K562 (cell line): Measurements from ENCODE around the gene CALD1. TPM values are rescaled to one million over a fixed set of nuclear protein-coding genes. Genes with fewer than 3 reads are reported as not detected.

ENCODE experiments used
- ATAC-seq: fragments of 200-7000 bp; cut with Tn5 transposase; 3 replicates; pipeline ENCODE4 v1.9.1; 2020; ENCODE audit warnings: moderate library complexity
- BruUV-seq: library from RNA; stranded (reverse); fragments of 400-500 nt; replicated peaks from 2 replicates; lab custom pipeline; 2021; lab: Mats Ljungman, UMichigan
- CTCF ChIA-PET: fragments of 300-600 bp; formaldehyde crosslinking; extraction: SDS; loops from one replicate; lab custom pipeline; 2021; ENCODE audit warnings: low intra/inter-chr PET ratio; lab: Yijun Ruan, JAX
- POLR2A ChIA-PET: fragments of 300-600, 350-650 bp; sonication (Branson Sonifier 250); formaldehyde crosslinking; extraction: SDS; loops from one replicate; lab custom pipeline; 2021; ENCODE audit warnings: antibody characterized with exemption, inconsistent platforms; lab: Yijun Ruan, JAX
- DNase-seq, 4 experiments: peaks; one replicate each; pipeline versions ENCODE4 v3.0.0 to v3.0.0-alpha.2; 2011 to 2018; ENCODE audit warnings: low spot score in 3 of 4, mixed read lengths in 3 of 4; ENCODE audit errors: extremely low read depth in 1 of 4
- FAIRE-seq: peaks from 2 replicates; lab custom pipeline; 2011; peaks lifted over from hg19 to GRCh38; lab: Jason Lieb, UNC
- H2AFZ ChIP-seq: 2 replicates; pipeline ENCODE4 v1.6.0; 2011; ENCODE audit warnings: low read depth, low read length, control low read depth, inconsistent platforms
- H3K27ac ChIP-seq: fragments of 200-600 bp; 3 replicates; pipeline ENCODE4 v1.8.0; 2011; ENCODE audit warnings: low read depth, mild to moderate bottlenecking, control low read depth, inconsistent platforms, low read length, moderate library complexity, mixed read lengths; ENCODE audit errors: extremely low read depth
- H3K27me3 ChIP-seq, 2 experiments: fragments of 300-600 bp in 1 of 2; 2 replicates in 1 of 2; 3 replicates in 1 of 2; pipeline versions ENCODE4 v1.6.0 to v1.8.0; 2011; ENCODE audit warnings: inconsistent platforms in 2 of 2, low read length in 2 of 2, mild to moderate bottlenecking in 1 of 2, mixed read lengths in 1 of 2, moderate library complexity in 1 of 2; ENCODE audit not compliant: control insufficient read depth in 2 of 2, insufficient read depth in 2 of 2
- H3K36me3 ChIP-seq: fragments of 300-600 bp; 3 replicates; pipeline ENCODE4 v1.8.0; 2011; ENCODE audit warnings: mild to moderate bottlenecking, low read length, inconsistent platforms; ENCODE audit not compliant: control insufficient read depth, insufficient read depth
- H3K4me1 ChIP-seq, 2 experiments: fragments of 200-600 bp in 1 of 2; replicated peaks in 1 of 2; 2 replicates in 1 of 2; 3 replicates in 1 of 2; pipeline versions ENCODE4 v1.5.1 to v1.8.0; 2011; ENCODE audit warnings: inconsistent platforms in 2 of 2, low read length in 2 of 2, mild to moderate bottlenecking in 1 of 2, mixed read lengths in 1 of 2, moderate library complexity in 1 of 2; ENCODE audit not compliant: control insufficient read depth in 2 of 2, insufficient read depth in 2 of 2
- H3K4me2 ChIP-seq: 2 replicates; pipeline ENCODE4 v1.6.1; 2011; ENCODE audit warnings: low read length, control low read depth, inconsistent platforms, mixed read lengths; ENCODE audit not compliant: insufficient read depth
- H3K4me3 ChIP-seq: fragments of 200-600 bp; sonication (generic), shearing (Covaris generic); 2 replicates; pipeline ENCODE4 v1.5.1; 2016; ENCODE audit warnings: control low read depth, inconsistent platforms
- H3K79me2 ChIP-seq: fragments of 200-600 bp; 3 replicates; pipeline ENCODE4 v1.8.0; 2011; ENCODE audit warnings: low read length, inconsistent platforms; ENCODE audit not compliant: control insufficient read depth, insufficient read depth
- H3K9ac ChIP-seq, 2 experiments: 2 replicates each; pipeline versions ENCODE4 v1.6.0 to v1.6.1; 2011; ENCODE audit warnings: low read depth in 2 of 2, low read length in 2 of 2, control low read depth in 1 of 2, inconsistent platforms in 1 of 2, mild to moderate bottlenecking in 1 of 2, mixed read lengths in 1 of 2; ENCODE audit not compliant: insufficient read depth in 1 of 2
- H3K9me1 ChIP-seq: one replicate; pipeline ENCODE4 v1.6.0; 2011; ENCODE audit warnings: inconsistent platforms, mild to moderate bottlenecking, low read length, moderate library complexity; ENCODE audit not compliant: control insufficient read depth, insufficient read depth
- H3K9me3 ChIP-seq: replicated peaks from 2 replicates; pipeline ENCODE4 v1.5.1; 2011; ENCODE audit warnings: low read depth, low read length, inconsistent platforms; ENCODE audit not compliant: control insufficient read depth, insufficient read depth
- H4K20me1 ChIP-seq: replicated peaks from 2 replicates; pipeline ENCODE4 v1.6.1; 2011; ENCODE audit warnings: low read length, inconsistent platforms, mixed read lengths; ENCODE audit not compliant: control insufficient read depth, insufficient read depth
- ATF7 ChIP-seq: fragments of 450-650 bp; IDR thresholded peaks from 2 replicates; pipeline ENCODE4 v1.7.1; 2014; ENCODE audit warnings: mild to moderate bottlenecking, moderate library complexity
- CAMTA2 ChIP-seq: fragments of 250-450 bp; sonication (Bioruptor Pico); conservative IDR thresholded peaks from 2 replicates; pipeline ENCODE4 v1.5.1; 2022
- CBX8 ChIP-seq: fragments of 200-600 bp; sonication (generic); IDR thresholded peaks from 2 replicates; pipeline ENCODE4 v1.6.1; 2012; ENCODE audit warnings: borderline replicate concordance, mixed run types, low read depth, mild to moderate bottlenecking, moderate library complexity, mixed read lengths, low read length, control low read depth, inconsistent platforms; ENCODE audit not compliant: poor library complexity, severe bottlenecking; ENCODE audit errors: extremely low read depth
- CTCF ChIP-seq, 3 experiments: IDR thresholded peaks in 2 of 3; conservative IDR thresholded peaks in 1 of 3; 2 replicates each; pipeline ENCODE4 v1.5.1; 2011 to 2012; ENCODE audit warnings: low read length in 3 of 3, mild to moderate bottlenecking in 3 of 3, control low read depth in 2 of 3, improper control_type of control experiment in 1 of 3, inconsistent platforms in 1 of 3, low read depth in 1 of 3, mixed read lengths in 1 of 3, moderate library complexity in 1 of 3; ENCODE audit not compliant: insufficient read depth in 2 of 3
- ELK3 ChIP-seq: fragments of 450-650 bp; formaldehyde crosslinking; IDR thresholded peaks from 2 replicates; pipeline ENCODE4 v1.4.0; 2020; ENCODE audit warnings: mild to moderate bottlenecking
- RAD21 ChIP-seq, 2 experiments: fragments of 250-450 bp in 1 of 2; fragments of 450-650 bp in 1 of 2; sonication (Bioruptor Pico) in 1 of 2; formaldehyde crosslinking in 1 of 2; IDR thresholded peaks in 1 of 2; conservative IDR thresholded peaks in 1 of 2; 2 replicates each; pipeline versions ENCODE4 v1.4.0 to v1.8.0; 2020 to 2022; ENCODE audit warnings: mild to moderate bottlenecking in 2 of 2, moderate library complexity in 1 of 2
- WGBS: fragments of 100-300 bp; shearing (Covaris generic); methylation state at CpG from one replicate; pipeline ENCODE4 v1.1.6; 2016; ENCODE audit warnings: low coverage, mixed read lengths; ENCODE audit not compliant: insufficient coverage; ENCODE audit errors: missing lambda C conversion rate; 5-methylcytosine and 5-hydroxymethylcytosine counted together
- in situ Hi-C: fragments of 300-500 bp; cut with MboI; formaldehyde crosslinking; loops from 4 replicates; pipeline ENCODE4 v1.15.0; 2018; ENCODE audit warnings: inconsistent platforms, mixed read lengths
- intact Hi-C: fragments of 100-400 bp; cut with micrococcal nuclease; formaldehyde crosslinking; loops from 2 replicates; pipeline ENCODE4 v1.14.2; 2022
- polyA plus RNA-seq, 8 experiments: library from polyadenylated mRNA; depleted of rRNA in 4 of 8; stranded (reverse) in 5 of 8; unstranded in 3 of 8; fragments of >200 nt; fragmentation: Nextera tagmentation in 2 of 8; fragmentation: Illumina TruSeq in 1 of 8; extraction: Ambion mirVana in 2 of 8; extraction: Trizol in 1 of 8; gene quantifications; 2 replicates each; pipeline versions ENCODE4 v1.2.1 to v1.2.3, GENCODE V29; 2011 to 2014; ENCODE audit warnings: inconsistent platforms in 1 of 8, missing spikeins in 1 of 8
- total RNA-seq, 7 experiments: library from RNA; depleted of rRNA in 6 of 7; stranded (reverse); fragments of >200 nt in 6 of 7; fragmentation: Illumina TruSeq in 2 of 7; extraction: Trizol in 2 of 7; gene quantifications; 2 replicates each; pipeline versions ENCODE4 v1.2.1 to v1.2.3, GENCODE V29; 2011 to 2021; ENCODE audit warnings: low replicate concordance in 1 of 7
- TF ChIP-seq, protein P1 (sequence below): IDR thresholded peaks from 2 replicates; pipeline ENCODE4 v1.6.1; 2012; ENCODE audit warnings: low read depth, low read length, improper control_type of control experiment, borderline replicate concordance

The CALD1 gene
- total and polyA plus RNA-seq, 9 of the 15 experiments (the other 6 are each of a cell fraction or from before 2014, with no cell fraction given) = 0.40 TPM; not detected in 8

DNA sequence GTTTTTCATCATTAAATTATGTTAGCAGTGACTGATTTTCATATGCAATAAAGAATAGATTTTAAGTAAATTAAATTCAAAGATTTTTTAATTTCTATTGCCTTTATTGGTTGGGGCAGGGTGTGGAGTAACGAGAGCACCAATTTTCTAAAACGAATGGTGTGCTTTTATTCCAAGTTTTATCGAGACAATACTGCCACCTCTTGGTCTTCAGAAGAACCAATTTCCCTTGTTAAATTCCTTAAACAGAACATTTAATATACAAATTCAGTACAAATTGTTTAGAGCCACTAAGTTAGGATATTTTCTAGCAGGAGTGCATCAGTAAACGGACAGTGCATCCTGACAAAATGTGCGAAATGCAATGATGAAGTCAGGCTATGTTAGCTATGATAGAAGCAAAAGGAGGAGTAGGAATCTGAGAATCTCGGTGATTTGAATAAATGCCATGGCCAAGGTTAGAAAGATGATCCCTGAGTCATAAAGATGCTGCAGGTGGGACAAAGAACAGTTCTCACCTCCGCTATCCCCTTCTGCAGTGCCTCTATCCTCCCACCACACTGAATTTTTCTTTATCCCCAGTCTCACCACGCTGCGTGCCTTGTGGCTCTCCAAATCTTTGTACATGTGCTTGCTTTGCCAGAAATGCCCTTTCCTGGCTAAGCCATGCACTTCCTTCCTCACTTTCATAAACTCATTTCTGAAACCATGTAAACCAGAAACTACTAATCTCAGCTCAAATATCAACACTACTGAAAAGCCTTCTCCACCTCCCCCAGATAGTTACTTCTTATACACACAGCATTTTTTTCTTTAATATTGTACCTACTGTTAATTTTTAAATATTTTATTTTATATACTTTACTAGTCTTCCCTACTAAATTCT is 175.0 kb downstream of the CALD1 start:
- in situ Hi-C loops (no loop called here), intact Hi-C loops (loop anchor here (1.0 to 2.0 kb wide), 4 partner anchors 216 to 522 kb away; partner anchors contain the start of gene CYREN)
- peak; percentile 35 to 50 (median 44) for DNase-seq
- no peak overlapping the region for H3K4me2 ChIP-seq
- H3K27me3 ChIP-seq = peaks cover 0 to 15% of the 10 kb centered on the region in 2 experiments; a peak in 2 of 5 replicates
- peak; percentile 82 for FAIRE-seq
- H3K9me3 ChIP-seq = no peaks in the 10 kb centered on the region
- no peaks in the 10 kb centered on the region for H3K9me1 ChIP-seq
- H3K27ac ChIP-seq = no peak overlapping the region
- no peak overlapping the region for H3K9ac ChIP-seq
- H3K36me3 ChIP-seq = no peaks in the 10 kb centered on the region
- ATAC-seq = peak; percentile 80
- CTCF ChIA-PET = interaction anchor here (0.7 to 2.4 kb wide), 7 partner anchors 79 to 534 kb away, joined by 3 to 35 read pairs (median 4); no protein-coding TSS in a partner anchor
- H3K79me2 ChIP-seq = no peaks in the 10 kb centered on the region
- no peaks in the 10 kb centered on the region for H4K20me1 ChIP-seq
- H2AFZ ChIP-seq = no peak overlapping the region
- H3K4me1 ChIP-seq = no peaks in the 10 kb centered on the region
- BruUV-seq = no TSS peak
- WGBS = under 1% methylated on average over 9 of the region's 9 CpGs
- no peak overlapping the region for H3K4me3 ChIP-seq
- POLR2A ChIA-PET = interaction anchor here (0.7 kb wide), 1 partner anchor 216 kb away, joined by 3 read pairs; the partner anchor contains the start of gene CYREN
- TF ChIP-seq, protein P1, sequence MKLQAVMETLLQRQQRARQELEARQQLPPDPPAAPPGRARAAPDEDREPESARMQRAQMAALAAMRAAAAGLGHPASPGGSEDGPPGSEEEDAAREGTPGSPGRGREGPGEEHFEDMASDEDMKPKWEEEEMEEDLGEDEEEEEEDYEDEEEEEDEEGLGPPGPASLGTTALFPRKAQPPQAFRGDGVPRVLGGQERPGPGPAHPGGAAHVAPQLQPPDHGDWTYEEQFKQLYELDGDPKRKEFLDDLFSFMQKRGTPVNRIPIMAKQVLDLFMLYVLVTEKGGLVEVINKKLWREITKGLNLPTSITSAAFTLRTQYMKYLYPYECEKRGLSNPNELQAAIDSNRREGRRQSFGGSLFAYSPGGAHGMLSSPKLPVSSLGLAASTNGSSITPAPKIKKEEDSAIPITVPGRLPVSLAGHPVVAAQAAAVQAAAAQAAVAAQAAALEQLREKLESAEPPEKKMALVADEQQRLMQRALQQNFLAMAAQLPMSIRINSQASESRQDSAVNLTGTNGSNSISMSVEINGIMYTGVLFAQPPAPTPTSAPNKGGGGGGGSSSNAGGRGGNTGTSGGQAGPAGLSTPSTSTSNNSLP = peak; percentile 61; the same call in 1 of the 2 replicates
- TF ChIP-seq ATF7 (0 out of 2 replicates have a peak, but pooled peaks have one; percentile 15), RAD21 (CRISPR knock-in tag; conservative IDR thresholded peaks at IDR 0.05 in 1 of 2, IDR thresholded peaks at IDR 0.05 in 1 of 2) (peak; percentile 83 to 88), CBX8 (no peak), CTCF (IDR thresholded peaks at IDR 0.05 in 2 of 3, conservative IDR thresholded peaks at IDR 0.05 in 1 of 3; ENCODE audit: insufficient read depth in 2 of 3, low read depth in 1 of 3, low read length in 3 of 3) (peak; percentile 50 to 82 (median 64); a peak in 4 of 6 replicates), ELK3 (CRISPR knock-in tag) (no peak), CAMTA2 (CRISPR knock-in tag) (no peak)
